ENCODE results near the gene MYOM3. TPM values are rescaled to one million over a fixed set of nuclear protein-coding genes. Genes with fewer than 3 reads are reported as not detected.

The MYOM3 gene
- total and polyA plus RNA-seq, 7 donors, result under 0.01 to 3.7 (median 3.0) TPM; not detected in 2

DNA sequence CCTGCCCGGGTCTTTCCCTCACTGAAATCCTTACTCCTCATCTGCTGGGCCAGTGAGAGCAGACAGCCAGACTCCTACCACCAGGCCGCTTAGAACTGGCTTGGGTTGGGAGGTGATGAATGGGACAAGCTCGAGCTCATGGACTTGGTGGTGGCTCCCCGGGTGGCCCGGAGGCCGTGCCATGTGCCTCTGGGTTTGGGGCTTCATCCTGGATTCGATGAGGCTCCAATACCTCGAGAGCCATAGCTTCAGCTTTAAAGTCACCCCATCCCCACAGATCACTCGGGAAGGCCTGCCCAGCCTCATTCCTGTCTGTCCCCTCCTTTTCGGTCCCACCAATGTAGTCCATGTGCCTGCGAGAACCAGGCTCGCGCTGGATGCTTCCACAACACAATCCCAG, 51.5 kb downstream of the MYOM3 start:
- peak; percentile 59 for DNase-seq
- no peaks in the 10 kb centered on the region for H3K27me3 ChIP-seq
- H3K9me3 ChIP-seq, result no peaks in the 10 kb centered on the region
- H3K4me1 ChIP-seq, result no peaks in the 10 kb centered on the region
- H3K36me3 ChIP-seq, result no peaks in the 10 kb centered on the region
- intact Hi-C loops (cut with DNase I), result no loop called here
- no peak overlapping the region for H3K27ac ChIP-seq
- TF ChIP-seq EP300 (IDR thresholded peaks at IDR 0.05) (no peak), POLR2AphosphoS5 (IDR thresholded peaks at IDR 0.05) (no peak), POLR2A (IDR thresholded peaks at IDR 0.05) (no peak)
- TF ChIP-seq, protein P1, sequence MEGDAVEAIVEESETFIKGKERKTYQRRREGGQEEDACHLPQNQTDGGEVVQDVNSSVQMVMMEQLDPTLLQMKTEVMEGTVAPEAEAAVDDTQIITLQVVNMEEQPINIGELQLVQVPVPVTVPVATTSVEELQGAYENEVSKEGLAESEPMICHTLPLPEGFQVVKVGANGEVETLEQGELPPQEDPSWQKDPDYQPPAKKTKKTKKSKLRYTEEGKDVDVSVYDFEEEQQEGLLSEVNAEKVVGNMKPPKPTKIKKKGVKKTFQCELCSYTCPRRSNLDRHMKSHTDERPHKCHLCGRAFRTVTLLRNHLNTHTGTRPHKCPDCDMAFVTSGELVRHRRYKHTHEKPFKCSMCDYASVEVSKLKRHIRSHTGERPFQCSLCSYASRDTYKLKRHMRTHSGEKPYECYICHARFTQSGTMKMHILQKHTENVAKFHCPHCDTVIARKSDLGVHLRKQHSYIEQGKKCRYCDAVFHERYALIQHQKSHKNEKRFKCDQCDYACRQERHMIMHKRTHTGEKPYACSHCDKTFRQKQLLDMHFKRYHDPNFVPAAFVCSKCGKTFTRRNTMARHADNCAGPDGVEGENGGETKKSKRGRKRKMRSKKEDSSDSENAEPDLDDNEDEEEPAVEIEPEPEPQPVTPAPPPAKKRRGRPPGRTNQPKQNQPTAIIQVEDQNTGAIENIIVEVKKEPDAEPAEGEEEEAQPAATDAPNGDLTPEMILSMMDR (IDR thresholded peaks at IDR 0.05), result no peak
- WGBS, 2 donors, result 89 to 93% methylated on average over 13 of the region's 13 CpGs
- no peak overlapping the region for H3K4me3 ChIP-seq

DNA sequence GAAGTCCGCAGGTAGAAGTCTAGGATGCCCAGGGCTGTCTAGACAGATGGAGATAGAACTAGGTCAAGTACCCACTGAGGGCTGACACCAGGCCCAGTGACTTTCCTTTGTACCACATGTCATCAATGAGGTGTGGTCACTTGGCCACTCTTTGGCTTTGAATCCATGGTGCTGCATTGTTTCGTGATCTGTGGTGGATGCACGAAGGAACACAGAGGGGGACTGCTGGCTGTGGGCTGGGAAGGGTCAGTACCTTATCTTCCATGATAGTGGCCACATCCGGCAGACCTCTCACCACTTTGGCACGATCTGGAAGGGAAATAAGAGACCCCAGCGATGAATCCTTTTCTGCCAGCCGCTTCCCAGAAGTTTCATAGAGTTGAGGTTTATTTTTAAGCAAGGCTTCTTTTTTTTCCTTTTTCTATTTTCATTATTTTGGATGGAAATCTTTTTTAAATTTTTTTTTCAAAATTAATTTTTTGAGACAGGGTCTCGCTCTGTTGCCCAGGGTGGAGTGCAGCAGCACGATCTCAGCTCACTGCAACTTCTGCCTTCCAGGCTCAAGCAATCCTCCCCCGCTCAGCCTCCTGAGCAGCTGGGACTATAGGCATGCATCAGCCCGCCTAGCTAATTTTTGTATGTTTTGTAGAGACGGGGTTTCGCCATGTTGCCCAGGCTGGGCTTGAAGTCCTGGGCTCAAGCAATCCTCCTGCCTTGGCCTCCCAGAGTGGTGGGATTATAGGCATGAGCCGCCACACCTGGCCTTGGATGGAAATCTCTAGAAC, 53.1 kb downstream of the MYOM3 start:
- no peaks in the 10 kb centered on the region for H3K27me3 ChIP-seq
- no peak for TF ChIP-seq POLR2A (IDR thresholded peaks at IDR 0.05)
- TF ChIP-seq POLR2AphosphoS5 (IDR thresholded peaks at IDR 0.05), result no peak
- TF ChIP-seq EP300 (IDR thresholded peaks at IDR 0.05), result no peak
- TF ChIP-seq, protein P1 (IDR thresholded peaks at IDR 0.05), result no peak
- WGBS, 2 donors, result 93 to 95% methylated on average over 14 of the region's 14 CpGs
- H3K27ac ChIP-seq, result no peak overlapping the region
- no peaks in the 10 kb centered on the region for H3K36me3 ChIP-seq
- DNase-seq, result peak; percentile 25
- H3K9me3 ChIP-seq, result no peaks in the 10 kb centered on the region
- intact Hi-C loops (cut with DNase I), result no loop called here
- H3K4me3 ChIP-seq, result no peak overlapping the region
- H3K4me1 ChIP-seq, result no peaks in the 10 kb centered on the region

DNA sequence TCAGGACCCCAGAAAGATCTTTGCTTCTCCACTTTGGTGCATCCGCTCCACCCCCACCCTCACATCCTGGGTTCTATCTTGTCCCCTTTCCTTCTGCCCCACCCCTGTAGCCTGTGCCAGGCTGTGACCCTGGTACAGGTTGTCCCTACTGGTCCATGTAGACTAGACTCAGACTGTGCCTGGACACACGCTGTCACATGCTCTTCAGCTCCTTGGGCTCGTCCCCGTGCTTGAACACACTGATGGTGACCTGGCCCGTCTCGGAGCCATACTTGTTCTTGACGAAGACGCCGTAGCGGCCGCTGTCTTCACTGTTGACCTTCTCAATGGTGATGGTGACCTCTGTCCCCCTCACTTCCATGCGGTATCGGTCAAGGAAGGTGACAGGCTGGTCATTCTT, 54.8 kb downstream of the MYOM3 start:
- H3K27me3 ChIP-seq, result no peaks in the 10 kb centered on the region
- H3K4me1 ChIP-seq, result peaks cover 0 to 4% (median 0%) of the 10 kb centered on the region in 4 donors
- 94 to 97% methylated on average over 13 of the region's 13 CpGs for WGBS, 2 donors
- H3K27ac ChIP-seq, result no peak overlapping the region
- TF ChIP-seq, protein P1 (IDR thresholded peaks at IDR 0.05), result no peak
- TF ChIP-seq POLR2AphosphoS5 (IDR thresholded peaks at IDR 0.05), result no peak
- no peak for TF ChIP-seq EP300 (IDR thresholded peaks at IDR 0.05)
- TF ChIP-seq POLR2A (IDR thresholded peaks at IDR 0.05), result no peak
- peak; percentile 56 for DNase-seq
- no peaks in the 10 kb centered on the region for H3K9me3 ChIP-seq
- intact Hi-C loops (cut with DNase I), result no loop called here
- H3K4me3 ChIP-seq, result no peak overlapping the region
- H3K36me3 ChIP-seq, result no peaks in the 10 kb centered on the region

DNA sequence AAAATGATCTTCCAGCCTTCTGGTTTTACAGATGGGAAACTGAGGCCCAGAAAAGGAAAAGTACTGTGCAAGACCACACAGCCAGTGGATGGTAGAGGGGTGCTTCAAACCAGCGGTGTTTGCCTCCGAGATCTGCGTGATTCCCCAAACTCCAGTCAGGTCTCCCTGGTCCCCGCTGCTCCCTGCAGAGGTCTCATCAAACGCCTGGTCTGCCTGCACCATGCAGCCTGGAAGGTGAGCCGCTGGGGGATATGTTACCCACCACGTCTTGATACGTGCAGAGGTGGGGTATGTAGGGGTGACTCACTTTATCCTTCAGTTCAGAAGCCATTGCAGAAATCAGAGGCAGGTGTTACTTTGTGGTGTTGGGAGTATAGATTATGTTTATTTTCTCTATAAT, 56.3 kb downstream of the MYOM3 start:
- Histone ChIP-seq H3K27ac (no peak overlapping the region), H3K4me1 (peaks cover 0 to 8% (median 0%) of the 10 kb centered on the region in 4 donors), H3K27me3 (no peaks in the 10 kb centered on the region), H3K9me3 (no peaks in the 10 kb centered on the region), H3K36me3 (no peaks in the 10 kb centered on the region), H3K4me3 (no peak overlapping the region)
- intact Hi-C loops (cut with DNase I), result no loop called here
- TF ChIP-seq EP300 (IDR thresholded peaks at IDR 0.05) (no peak), POLR2AphosphoS5 (IDR thresholded peaks at IDR 0.05) (no peak), POLR2A (IDR thresholded peaks at IDR 0.05) (no peak)
- TF ChIP-seq, protein P1 (IDR thresholded peaks at IDR 0.05), result no peak
- WGBS, 2 donors, result 81 to 83% methylated on average over 8 of the region's 8 CpGs
- peak; percentile 52 for DNase-seq
